Testis (tissue), 3 donors: ENCODE results near the gene TMPRSS13. TPM values are rescaled to one million over a fixed set of nuclear protein-coding genes. Genes with fewer than 3 reads are reported as not detected.

Source experiments
- DNase-seq: peaks from one replicate; pipeline ENCODE4 v3.0.0-alpha.2; 2019
- H3K27ac ChIP-seq, 2 donors: fragments of 200-600 bp; sonication (generic); one replicate each; pipeline ENCODE4 v1.5.1; 2019
- H3K27me3 ChIP-seq: fragments of 200-600 bp; sonication (generic); one replicate; pipeline ENCODE4 v1.5.1; 2019
- H3K36me3 ChIP-seq: fragments of 200-600 bp; sonication (generic); one replicate; pipeline ENCODE4 v1.5.1; 2017; ENCODE audit warnings: low read depth; ENCODE audit errors: missing control alignments
- H3K4me1 ChIP-seq: fragments of 200-600 bp; sonication (generic); one replicate; pipeline ENCODE4 v1.5.1; 2019
- H3K4me3 ChIP-seq, 2 donors: fragments of 200-600 bp; sonication (generic); one replicate each; pipeline ENCODE4 v1.5.1; 2017 to 2019
- H3K9me3 ChIP-seq: fragments of 200-600 bp; sonication (generic); one replicate; pipeline ENCODE4 v1.5.1; 2017
- CTCF ChIP-seq, 3 experiments: fragments of 450-650 bp in 2 of 3; fragments of 200-600 bp in 1 of 3; sonication (generic) in 1 of 3; IDR thresholded peaks; one replicate each; pipeline ENCODE4 v1.5.1; 2016 to 2019; ENCODE audit warnings: antibody characterized with exemption in 3 of 3, mild to moderate bottlenecking in 2 of 3, moderate library complexity in 1 of 3
- POLR2A ChIP-seq: fragments of 450-650 bp; IDR thresholded peaks from one replicate; pipeline ENCODE4 v1.6.1; 2017; ENCODE audit warnings: antibody characterized with exemption, mild to moderate bottlenecking, moderate library complexity
- WGBS, 2 donors: methylation state at CpG; one replicate each; pipeline ENCODE4 v1.1.5; 2018; 5-methylcytosine and 5-hydroxymethylcytosine counted together
- intact Hi-C: fragments of 100-400 bp; cut with DNase I; formaldehyde crosslinking; loops from one replicate; pipeline ENCODE4 v1.15.1; 2023; ENCODE audit warnings: low total_unique reads
- polyA plus RNA-seq: library from polyadenylated mRNA; stranded (reverse); fragments of 350-450 nt; fragmentation: Illumina TruSeq; extraction: RNeasy Lipid Tissue Mini Kit (QIAGEN cat#74804); gene quantifications from one replicate; pipeline ENCODE4 v1.2.3, GENCODE V29; 2014; ENCODE audit warnings: low read depth, low replicate concordance; ENCODE audit not compliant: insufficient read depth
- total RNA-seq, 2 donors: library from RNA; depleted of rRNA; stranded (reverse); fragments of >200 nt; gene quantifications; one replicate each; pipeline ENCODE4 v1.2.3, GENCODE V29; 2016

TMPRSS13 gene
- total and polyA plus RNA-seq, 3 donors from 2014 or later = 0.74 to 0.91 (median 0.87) TPM

GRCh38 chr11:117860139-117860538 lies 69.1 kb downstream of the TMPRSS13 start:
- no peak for DNase-seq
- intact Hi-C loops = no loop called here

GRCh38 chr11:117859488-117860112 lies 69.6 kb downstream of the TMPRSS13 start:
- H3K36me3 ChIP-seq = no peaks in the 10 kb centered on the region
- intact Hi-C loops = no loop called here
- no peaks in the 10 kb centered on the region for H3K27me3 ChIP-seq
- no peaks in the 10 kb centered on the region for H3K9me3 ChIP-seq
- H3K4me1 ChIP-seq = peaks cover 82% of the 10 kb centered on the region
- TF ChIP-seq POLR2A = no peak
- TF ChIP-seq CTCF (IDR thresholded peaks at IDR 0.05) = no peak
- no peak for DNase-seq
- H3K4me3 ChIP-seq = no peak overlapping the region
- 42 to 51% methylated on average over 9 of the region's 9 CpGs for WGBS, 2 donors
- peak overlapping the region; percentile 61 to 79 for H3K27ac ChIP-seq

More at GRCh38 chr11:117860139-117860538, 69.1 kb downstream of the TMPRSS13 start:
- 47 to 64% methylated on average over 5 to 6 of the region's 6 CpGs for WGBS, 2 donors
- H3K36me3 ChIP-seq = no peaks in the 10 kb centered on the region
- peak overlapping the region; percentile 61 to 79 for H3K27ac ChIP-seq
- H3K4me3 ChIP-seq = no peak overlapping the region
- no peak for TF ChIP-seq CTCF (IDR thresholded peaks at IDR 0.05)
- TF ChIP-seq POLR2A = no peak
- H3K27me3 ChIP-seq = no peaks in the 10 kb centered on the region
- H3K4me1 ChIP-seq = peaks cover 77% of the 10 kb centered on the region
- no peaks in the 10 kb centered on the region for H3K9me3 ChIP-seq

DNA sequence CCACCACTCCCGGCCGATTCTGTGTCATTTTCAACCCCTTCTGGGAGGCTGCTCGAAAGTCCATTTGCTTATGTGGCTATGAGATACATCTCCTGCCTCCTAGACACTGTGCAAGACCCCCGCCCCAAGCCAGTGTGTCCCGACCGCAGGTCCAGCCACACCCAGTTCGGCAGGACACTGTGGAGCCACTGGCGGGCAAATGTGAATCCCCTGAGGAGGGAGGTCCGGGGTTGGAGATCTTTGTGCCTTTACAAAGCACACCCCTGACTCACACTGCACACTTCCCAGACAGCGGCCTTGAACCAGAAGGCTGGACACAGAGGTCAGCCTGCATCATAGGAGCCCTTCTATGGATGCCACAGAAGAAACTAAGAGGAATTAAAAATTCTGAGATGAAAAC lies 70.1 kb downstream of the TMPRSS13 start:
- TF ChIP-seq POLR2A (no peak), CTCF (IDR thresholded peaks at IDR 0.05) (no peak)
- H3K36me3 ChIP-seq = no peaks in the 10 kb centered on the region
- H3K9me3 ChIP-seq = no peaks in the 10 kb centered on the region
- intact Hi-C loops = no loop called here
- H3K4me1 ChIP-seq = peaks cover 83% of the 10 kb centered on the region
- H3K27ac ChIP-seq = peak overlapping the region; percentile 61 to 79
- H3K27me3 ChIP-seq = no peaks in the 10 kb centered on the region
- 42 to 61% methylated on average over 5 to 10 of the region's 10 CpGs for WGBS, 2 donors
- no peak overlapping the region for H3K4me3 ChIP-seq
- DNase-seq = no peak

DNA sequence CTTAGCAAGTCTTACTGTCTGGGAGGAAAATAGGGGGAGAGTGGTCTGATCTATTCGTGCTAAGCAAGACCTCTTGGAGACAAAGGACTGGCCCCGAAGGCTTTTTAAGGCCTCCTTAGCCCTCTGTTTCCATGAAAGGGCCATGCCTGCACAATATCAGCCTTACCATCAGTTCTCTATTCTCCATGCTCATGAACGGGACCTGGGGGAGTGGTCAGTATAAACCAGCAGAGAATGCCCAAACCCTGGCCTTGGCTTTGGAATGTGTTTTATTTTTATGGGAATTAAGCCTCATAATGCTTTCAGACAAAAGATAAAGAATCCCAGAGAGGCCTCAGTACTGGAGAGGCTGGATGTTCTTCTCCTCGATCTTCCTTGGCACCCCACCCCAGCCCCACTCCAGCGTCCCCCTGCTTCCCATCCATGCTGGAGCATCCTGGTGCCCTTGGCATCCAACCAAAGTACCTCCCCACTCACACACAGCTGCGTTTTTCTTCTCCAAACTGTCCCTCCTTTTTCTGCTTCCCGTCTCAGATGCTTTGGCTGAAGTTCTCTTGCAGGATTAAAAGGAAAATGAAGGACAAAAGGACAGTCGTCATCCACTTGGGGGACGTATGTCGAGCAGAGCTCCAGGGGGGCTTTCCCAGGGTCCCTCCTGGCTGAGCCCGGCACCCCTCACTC lies 71.3 kb downstream of the TMPRSS13 start:
- peak; percentile 78 for DNase-seq
- 17 to 48% methylated on average over 11 of the region's 11 CpGs for WGBS, 2 donors
- peaks cover 79% of the 10 kb centered on the region for H3K4me1 ChIP-seq
- no peak overlapping the region for H3K4me3 ChIP-seq
- intact Hi-C loops = no loop called here
- TF ChIP-seq CTCF (IDR thresholded peaks at IDR 0.05) (no peak), POLR2A (no peak)
- H3K36me3 ChIP-seq = no peaks in the 10 kb centered on the region
- peak overlapping the region; percentile 61 to 79 for H3K27ac ChIP-seq
- H3K27me3 ChIP-seq = no peaks in the 10 kb centered on the region
- H3K9me3 ChIP-seq = no peaks in the 10 kb centered on the region
